Measurements from ENCODE around the gene COX6B2.

Gene COX6B2

DNA sequence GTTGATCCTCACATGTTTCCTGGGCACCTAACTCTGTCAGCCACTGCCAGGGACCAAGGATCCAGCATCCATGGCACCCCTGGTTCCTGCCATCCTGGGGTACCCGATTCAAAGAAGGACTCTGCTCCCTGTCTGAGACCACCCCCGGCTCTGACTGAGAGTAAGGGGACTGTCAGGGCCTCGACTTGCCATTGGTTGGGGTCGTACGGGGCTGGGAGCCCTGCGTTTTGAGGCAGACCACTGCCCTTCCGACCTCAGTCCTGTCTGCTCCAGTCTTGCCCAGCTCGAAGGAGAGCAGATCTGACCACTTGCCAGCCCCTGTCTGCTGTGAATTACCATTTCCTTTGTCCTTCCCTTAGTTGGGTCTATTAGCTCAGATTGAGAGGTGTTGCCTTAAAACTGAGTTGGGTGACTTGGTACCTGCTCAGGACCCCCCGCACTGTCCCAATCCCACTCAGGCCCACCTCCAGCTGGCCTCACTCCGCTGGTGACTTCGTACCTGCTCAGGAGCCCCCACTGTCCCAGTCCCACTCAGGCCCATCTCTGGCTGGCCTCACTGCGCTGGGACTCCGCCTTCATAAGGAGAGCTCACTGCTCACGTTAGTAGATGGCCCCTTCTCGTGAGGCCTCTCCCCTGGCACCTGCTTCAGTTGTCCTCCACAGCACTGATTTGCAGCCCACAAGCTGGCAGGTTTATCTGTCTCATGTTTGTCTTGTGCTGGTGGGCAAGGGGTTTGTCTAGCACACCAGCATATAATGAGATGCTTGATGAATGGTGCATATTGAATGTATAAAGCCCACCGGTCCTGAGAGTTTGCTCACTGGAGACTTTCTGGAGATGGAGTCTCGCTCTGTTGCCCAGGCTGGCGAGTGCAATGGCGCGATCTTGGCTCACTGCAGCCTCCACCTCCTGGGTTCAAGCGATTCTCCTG, 35.1 kb upstream of the COX6B2 start:
- Histone ChIP-seq H3K27me3 (ENCODE audit: insufficient read depth, low read depth, severe bottlenecking) (no peaks in the 10 kb centered on the region), H3K9me3 (ENCODE audit: severe bottlenecking) (no peaks in the 10 kb centered on the region), H3K36me3 (peaks cover 57% of the 10 kb centered on the region), H3K27ac (no peak overlapping the region; the same call in 1 of the 2 replicates), H3K4me3 (ENCODE audit: low read depth, low read length) (no peak overlapping the region)
- TF ChIP-seq, protein P1, sequence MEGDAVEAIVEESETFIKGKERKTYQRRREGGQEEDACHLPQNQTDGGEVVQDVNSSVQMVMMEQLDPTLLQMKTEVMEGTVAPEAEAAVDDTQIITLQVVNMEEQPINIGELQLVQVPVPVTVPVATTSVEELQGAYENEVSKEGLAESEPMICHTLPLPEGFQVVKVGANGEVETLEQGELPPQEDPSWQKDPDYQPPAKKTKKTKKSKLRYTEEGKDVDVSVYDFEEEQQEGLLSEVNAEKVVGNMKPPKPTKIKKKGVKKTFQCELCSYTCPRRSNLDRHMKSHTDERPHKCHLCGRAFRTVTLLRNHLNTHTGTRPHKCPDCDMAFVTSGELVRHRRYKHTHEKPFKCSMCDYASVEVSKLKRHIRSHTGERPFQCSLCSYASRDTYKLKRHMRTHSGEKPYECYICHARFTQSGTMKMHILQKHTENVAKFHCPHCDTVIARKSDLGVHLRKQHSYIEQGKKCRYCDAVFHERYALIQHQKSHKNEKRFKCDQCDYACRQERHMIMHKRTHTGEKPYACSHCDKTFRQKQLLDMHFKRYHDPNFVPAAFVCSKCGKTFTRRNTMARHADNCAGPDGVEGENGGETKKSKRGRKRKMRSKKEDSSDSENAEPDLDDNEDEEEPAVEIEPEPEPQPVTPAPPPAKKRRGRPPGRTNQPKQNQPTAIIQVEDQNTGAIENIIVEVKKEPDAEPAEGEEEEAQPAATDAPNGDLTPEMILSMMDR (IDR thresholded peaks at IDR 0.05; ENCODE audit: low read depth, low read length): no peak
- no peak for DNase-seq

DNA sequence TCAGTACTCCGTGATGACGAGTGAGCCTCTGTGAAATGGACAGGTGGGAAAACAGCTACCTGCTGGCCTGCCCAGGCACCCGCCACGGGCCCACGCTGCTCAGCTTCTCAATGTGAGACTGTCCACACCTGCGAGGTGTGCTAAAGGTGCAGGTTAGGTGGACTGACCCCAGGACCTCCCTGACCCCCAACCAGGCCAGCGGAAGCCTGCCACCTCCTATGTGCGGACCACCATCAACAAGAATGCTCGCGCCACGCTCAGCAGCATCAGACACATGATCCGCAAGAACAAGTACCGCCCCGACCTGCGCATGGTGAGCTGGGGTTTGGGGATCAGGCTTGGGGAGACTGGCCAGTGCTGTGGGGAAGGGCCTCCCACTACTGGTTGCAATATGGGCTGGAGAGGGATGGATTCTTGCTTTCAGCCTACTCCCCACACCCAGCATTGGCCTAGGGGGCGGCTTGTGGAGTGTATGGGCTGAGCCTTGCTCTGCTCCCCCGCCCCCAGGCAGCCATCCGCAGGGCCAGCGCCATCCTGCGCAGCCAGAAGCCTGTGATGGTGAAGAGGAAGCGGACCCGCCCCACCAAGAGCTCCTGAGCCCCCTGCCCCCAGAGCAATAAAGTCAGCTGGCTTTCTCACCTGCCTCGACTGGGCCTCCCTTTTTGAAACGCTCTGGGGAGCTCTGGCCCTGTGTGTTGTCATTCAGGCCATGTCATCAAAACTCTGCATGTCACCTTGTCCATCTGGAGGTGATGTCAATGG, 33.4 kb upstream of the COX6B2 start:
- peaks cover 57% of the 10 kb centered on the region for H3K36me3 ChIP-seq
- no peak overlapping the region for H3K4me3 ChIP-seq (ENCODE audit: low read depth, low read length)
- H3K27ac ChIP-seq: no peak overlapping the region
- no peak for DNase-seq
- no peaks in the 10 kb centered on the region for H3K9me3 ChIP-seq (ENCODE audit: severe bottlenecking)
- TF ChIP-seq, protein P1 (IDR thresholded peaks at IDR 0.05; ENCODE audit: low read depth, low read length): no peak
- no peaks in the 10 kb centered on the region for H3K27me3 ChIP-seq (ENCODE audit: insufficient read depth, low read depth, severe bottlenecking)

DNA sequence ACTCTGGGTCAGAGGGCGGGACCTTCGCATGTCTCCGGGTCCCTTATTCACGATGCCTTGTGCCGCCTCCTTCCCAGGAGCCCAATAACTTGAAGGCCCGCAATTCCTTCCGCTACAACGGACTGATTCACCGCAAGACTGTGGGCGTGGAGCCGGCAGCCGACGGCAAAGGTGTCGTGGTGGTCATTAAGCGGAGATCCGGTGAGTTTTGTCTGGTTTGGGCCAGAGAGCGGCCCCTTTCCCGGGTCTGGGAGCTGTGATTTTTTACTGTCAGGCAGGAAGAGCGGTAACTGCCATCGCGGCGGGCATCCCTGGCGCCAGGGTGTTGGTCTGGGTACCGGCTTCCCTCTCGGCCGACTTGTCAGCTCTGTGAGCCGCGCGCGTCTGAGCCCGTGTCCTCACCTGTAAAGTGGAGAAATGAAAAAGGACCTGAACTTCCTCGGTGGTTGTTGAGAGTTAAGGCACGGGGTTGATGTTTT, 32.0 kb upstream of the COX6B2 start:
- peaks cover 52% of the 10 kb centered on the region for H3K36me3 ChIP-seq
- no peak for DNase-seq
- peak overlapping the region; percentile 85 for H3K4me3 ChIP-seq (ENCODE audit: low read depth, low read length)
- TF ChIP-seq, protein P1 (IDR thresholded peaks at IDR 0.05; ENCODE audit: low read depth, low read length): no peak
- no peaks in the 10 kb centered on the region for H3K27me3 ChIP-seq (ENCODE audit: insufficient read depth, low read depth, severe bottlenecking)
- H3K9me3 ChIP-seq (ENCODE audit: severe bottlenecking): no peaks in the 10 kb centered on the region
- H3K27ac ChIP-seq: peak overlapping the region; percentile 79

DNA sequence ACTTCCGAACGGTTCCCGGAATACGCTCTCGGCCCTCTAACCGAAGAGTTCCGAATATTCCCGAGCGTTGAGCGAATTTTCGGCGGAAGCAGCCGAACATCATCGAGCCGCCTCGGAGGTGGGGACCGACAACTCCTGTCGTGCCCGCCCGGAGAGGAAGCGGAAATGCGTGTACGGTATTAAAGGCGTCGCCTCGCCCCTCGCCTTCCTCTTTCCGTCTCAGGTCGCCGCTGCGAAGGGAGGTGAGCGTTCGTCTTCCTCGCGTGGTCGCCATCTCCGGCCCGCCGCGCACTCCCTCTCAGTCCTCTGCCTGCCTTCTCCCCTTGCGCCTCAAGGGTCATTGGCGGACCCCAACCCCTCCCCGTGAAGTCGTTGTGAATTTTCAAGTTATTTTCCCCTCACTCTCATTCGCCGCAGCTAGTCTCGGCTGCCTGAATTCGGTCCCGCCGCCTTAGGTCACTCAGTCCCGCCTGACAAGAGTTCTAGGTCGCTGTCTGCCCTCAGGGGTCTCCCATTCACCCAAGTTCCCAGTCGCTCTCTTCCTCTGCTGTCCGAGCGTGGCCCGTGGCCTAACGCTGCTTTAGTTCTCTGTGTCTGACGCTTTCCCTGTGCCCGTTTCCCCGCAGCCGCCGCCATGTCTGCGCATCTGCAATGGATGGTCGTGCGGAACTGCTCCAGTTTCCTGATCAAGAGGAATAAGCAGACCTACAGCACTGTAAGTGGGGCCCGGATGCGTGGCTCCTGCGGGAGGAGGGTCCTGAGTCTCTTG, 31.4 kb upstream of the COX6B2 start, which contains the start of gene RPL28:
TSS of gene RPL28 (plus strand) at position 209 of the 769 bp plus-strand sequence. CDS start at position 635, 426 bp downstream.
- H3K36me3 ChIP-seq: peaks cover 46% of the 10 kb centered on the region

More for the DNA sequence above, 31.4 kb upstream of the COX6B2 start, which contains the start of gene RPL28:
- peak; percentile 97 for DNase-seq
- peak within 1 kb of the TSS; percentile 79 for H3K27ac ChIP-seq
- H3K9me3 ChIP-seq (ENCODE audit: severe bottlenecking): no peaks in the 10 kb centered on the region
- TF ChIP-seq, protein P1 (IDR thresholded peaks at IDR 0.05; ENCODE audit: low read depth, low read length): no peak
- H3K27me3 ChIP-seq (ENCODE audit: insufficient read depth, low read depth, severe bottlenecking): no peaks in the 10 kb centered on the region
- H3K4me3 ChIP-seq (ENCODE audit: low read depth, low read length): peak within 1 kb of the TSS; percentile 85

Data from WERI-Rb-1 (cell line).